NT2/D1 (cell line): ENCODE results near the gene SAMSN1.

Source experiments
- DNase-seq: peaks from one replicate; pipeline ENCODE4 v3.0.0-alpha.2; 2011; ENCODE audit warnings: low read depth, low spot score
- H3K27me3 ChIP-seq: 2 replicates; pipeline ENCODE4 v1.6.0; 2011; ENCODE audit warnings: mild to moderate bottlenecking; ENCODE audit not compliant: insufficient read length, insufficient read depth
- H3K36me3 ChIP-seq: 2 replicates; pipeline ENCODE4 v1.6.1; 2011; ENCODE audit warnings: mild to moderate bottlenecking, low read length, mixed read lengths; ENCODE audit not compliant: insufficient read depth, insufficient read length
- H3K4me1 ChIP-seq: 2 replicates; pipeline ENCODE4 v1.5.1; 2011; ENCODE audit not compliant: insufficient read depth, insufficient read length
- H3K4me3 ChIP-seq: 2 replicates; pipeline ENCODE4 v1.5.1; 2011; ENCODE audit warnings: low read depth; ENCODE audit not compliant: insufficient read length
- H3K9ac ChIP-seq: 2 replicates; pipeline ENCODE4 v1.6.0; 2011; ENCODE audit warnings: low read depth; ENCODE audit not compliant: insufficient read length
- H3K9me3 ChIP-seq: 2 replicates; pipeline ENCODE4 v1.5.1; 2011; ENCODE audit warnings: mild to moderate bottlenecking, low read length; ENCODE audit not compliant: insufficient read depth
- SUZ12 ChIP-seq: IDR thresholded peaks from 2 replicates; pipeline ENCODE4 v1.6.1; 2011; ENCODE audit not compliant: insufficient read length, insufficient read depth; ENCODE audit errors: extremely low read depth
- YY1 ChIP-seq: IDR thresholded peaks from 2 replicates; pipeline ENCODE4 v1.6.1; 2011; ENCODE audit not compliant: insufficient read length, insufficient read depth
- ZNF274 ChIP-seq: IDR thresholded peaks from 2 replicates; pipeline ENCODE4 v1.6.1; 2011; ENCODE audit warnings: mild to moderate bottlenecking, low read depth, low read length

SAMSN1 gene

GRCh38 chr21:14479241-14479786, 66.8 kb downstream of the SAMSN1 start:
- Histone ChIP-seq H3K36me3 (no peaks in the 10 kb centered on the region), H3K9ac (no peak overlapping the region), H3K4me1 (no peaks in the 10 kb centered on the region), H3K4me3 (no peak overlapping the region), H3K27me3 (no peaks in the 10 kb centered on the region), H3K9me3 (no peaks in the 10 kb centered on the region)
- no peak for DNase-seq
- TF ChIP-seq ZNF274 (no peak), SUZ12 (no peak), YY1 (no peak)

- Histone ChIP-seq H3K9ac (no peak overlapping the region), H3K36me3 (no peaks in the 10 kb centered on the region), H3K4me1 (no peaks in the 10 kb centered on the region), H3K9me3 (no peaks in the 10 kb centered on the region), H3K4me3 (no peak overlapping the region), H3K27me3 (no peaks in the 10 kb centered on the region)
- no peak for DNase-seq
- TF ChIP-seq ZNF274 (no peak), SUZ12 (no peak), YY1 (no peak)
These were observed 68.3 kb downstream of the SAMSN1 start for GRCh38 chr21:14477841-14478240.

GRCh38 chr21:14477133-14477532, 69.0 kb downstream of the SAMSN1 start:
- DNase-seq, result no peak
- no peak overlapping the region for H3K4me3 ChIP-seq

GRCh38 chr21:14474995-14475394, 71.1 kb downstream of the SAMSN1 start:
- H3K9ac ChIP-seq, result no peak overlapping the region
- H3K36me3 ChIP-seq, result no peaks in the 10 kb centered on the region
- no peaks in the 10 kb centered on the region for H3K9me3 ChIP-seq
- no peaks in the 10 kb centered on the region for H3K27me3 ChIP-seq
- no peak for DNase-seq
- no peaks in the 10 kb centered on the region for H3K4me1 ChIP-seq
- H3K4me3 ChIP-seq, result no peak overlapping the region
- TF ChIP-seq YY1, result no peak
- no peak for TF ChIP-seq ZNF274
- TF ChIP-seq SUZ12, result no peak

More at GRCh38 chr21:14477133-14477532, 69.0 kb downstream of the SAMSN1 start:
- TF ChIP-seq SUZ12, result no peak
- TF ChIP-seq YY1, result no peak
- TF ChIP-seq ZNF274, result no peak
- Histone ChIP-seq H3K27me3 (no peaks in the 10 kb centered on the region), H3K4me1 (no peaks in the 10 kb centered on the region), H3K36me3 (no peaks in the 10 kb centered on the region), H3K9ac (no peak overlapping the region), H3K9me3 (no peaks in the 10 kb centered on the region)

GRCh38 chr21:14469641-14470040, 76.5 kb downstream of the SAMSN1 start:
- no peaks in the 10 kb centered on the region for H3K36me3 ChIP-seq
- DNase-seq, result no peak
- H3K27me3 ChIP-seq, result no peaks in the 10 kb centered on the region
- no peak overlapping the region for H3K9ac ChIP-seq
- H3K4me1 ChIP-seq, result no peaks in the 10 kb centered on the region
- no peaks in the 10 kb centered on the region for H3K9me3 ChIP-seq
- no peak overlapping the region for H3K4me3 ChIP-seq
- TF ChIP-seq SUZ12 (no peak), ZNF274 (no peak), YY1 (no peak)

- Histone ChIP-seq H3K27me3 (no peaks in the 10 kb centered on the region), H3K9me3 (no peaks in the 10 kb centered on the region), H3K9ac (no peak overlapping the region), H3K36me3 (no peaks in the 10 kb centered on the region), H3K4me1 (no peaks in the 10 kb centered on the region), H3K4me3 (no peak overlapping the region)
- TF ChIP-seq SUZ12, result no peak
- TF ChIP-seq YY1, result no peak
- no peak for TF ChIP-seq ZNF274
- DNase-seq, result no peak
These were observed 79.4 kb downstream of the SAMSN1 start for GRCh38 chr21:14466715-14467114.

- no peaks in the 10 kb centered on the region for H3K27me3 ChIP-seq
- DNase-seq, result no peak
- TF ChIP-seq ZNF274 (no peak), SUZ12 (no peak), YY1 (no peak)
- H3K9ac ChIP-seq, result no peak overlapping the region
- H3K4me1 ChIP-seq, result no peaks in the 10 kb centered on the region
- no peak overlapping the region for H3K4me3 ChIP-seq
- H3K36me3 ChIP-seq, result no peaks in the 10 kb centered on the region
- H3K9me3 ChIP-seq, result no peaks in the 10 kb centered on the region; the same call in 1 of the 2 replicates
These were observed 88.4 kb downstream of the SAMSN1 start for GRCh38 chr21:14457762-14458161.

GRCh38 chr21:14456911-14457310, 89.2 kb downstream of the SAMSN1 start:
- no peaks in the 10 kb centered on the region for H3K27me3 ChIP-seq
- no peaks in the 10 kb centered on the region for H3K4me1 ChIP-seq
- TF ChIP-seq SUZ12, result no peak
- no peak for TF ChIP-seq YY1
- TF ChIP-seq ZNF274, result no peak
- DNase-seq, result no peak
- no peaks in the 10 kb centered on the region; the same call in 1 of the 2 replicates for H3K9me3 ChIP-seq
- H3K9ac ChIP-seq, result no peak overlapping the region
- no peaks in the 10 kb centered on the region for H3K36me3 ChIP-seq
- H3K4me3 ChIP-seq, result no peak overlapping the region
